DND-41 (cell line): ENCODE measurements around the gene PRG2.

Experiments used
- EZH2 ChIP-seq: IDR thresholded peaks from 3 replicates; pipeline ENCODE4 v1.6.1; 2012; ENCODE audit warnings: borderline replicate concordance, low read depth, mild to moderate bottlenecking, moderate library complexity, low read length, inconsistent platforms; ENCODE audit not compliant: severe bottlenecking
- TF ChIP-seq, protein P1 (sequence below): IDR thresholded peaks from 2 replicates; pipeline ENCODE4 v1.5.1; 2012; ENCODE audit warnings: borderline replicate concordance, low read length, moderate library complexity, mild to moderate bottlenecking; ENCODE audit not compliant: poor library complexity, severe bottlenecking; ENCODE audit errors: extremely low read depth

DNA sequence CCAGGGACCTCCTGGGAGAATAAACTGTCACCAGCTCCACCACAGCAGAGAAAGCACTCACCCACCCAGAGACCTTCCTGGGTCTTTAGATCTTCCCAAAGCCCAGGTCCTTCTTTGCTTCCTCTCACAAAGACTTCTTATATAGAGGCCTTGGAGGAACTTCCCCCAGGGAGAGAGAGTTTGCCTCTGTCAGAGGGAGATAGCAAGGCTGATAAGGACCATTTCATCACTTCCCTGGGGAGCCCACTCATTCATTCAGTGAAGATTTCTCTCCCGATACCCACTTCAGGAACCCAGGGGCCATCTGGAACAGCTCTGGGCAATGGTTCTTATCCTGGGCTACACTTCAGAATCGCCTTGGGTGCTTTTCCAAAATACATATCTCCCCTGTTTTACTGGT, at the start of gene PRG2:
- TF ChIP-seq, protein P1, sequence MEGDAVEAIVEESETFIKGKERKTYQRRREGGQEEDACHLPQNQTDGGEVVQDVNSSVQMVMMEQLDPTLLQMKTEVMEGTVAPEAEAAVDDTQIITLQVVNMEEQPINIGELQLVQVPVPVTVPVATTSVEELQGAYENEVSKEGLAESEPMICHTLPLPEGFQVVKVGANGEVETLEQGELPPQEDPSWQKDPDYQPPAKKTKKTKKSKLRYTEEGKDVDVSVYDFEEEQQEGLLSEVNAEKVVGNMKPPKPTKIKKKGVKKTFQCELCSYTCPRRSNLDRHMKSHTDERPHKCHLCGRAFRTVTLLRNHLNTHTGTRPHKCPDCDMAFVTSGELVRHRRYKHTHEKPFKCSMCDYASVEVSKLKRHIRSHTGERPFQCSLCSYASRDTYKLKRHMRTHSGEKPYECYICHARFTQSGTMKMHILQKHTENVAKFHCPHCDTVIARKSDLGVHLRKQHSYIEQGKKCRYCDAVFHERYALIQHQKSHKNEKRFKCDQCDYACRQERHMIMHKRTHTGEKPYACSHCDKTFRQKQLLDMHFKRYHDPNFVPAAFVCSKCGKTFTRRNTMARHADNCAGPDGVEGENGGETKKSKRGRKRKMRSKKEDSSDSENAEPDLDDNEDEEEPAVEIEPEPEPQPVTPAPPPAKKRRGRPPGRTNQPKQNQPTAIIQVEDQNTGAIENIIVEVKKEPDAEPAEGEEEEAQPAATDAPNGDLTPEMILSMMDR, result no peak
- no peak for TF ChIP-seq EZH2
